Stomach smooth muscle (tissue), 2 donors: ENCODE data around the gene CCDC167.

Source experiments
- H3K27ac ChIP-seq: one replicate; pipeline ENCODE4 v1.7.0; 2013; ENCODE audit warnings: mild to moderate bottlenecking, low read length, inconsistent platforms
- H3K27me3 ChIP-seq, 2 donors: one replicate each; pipeline ENCODE4 v1.7.0; 2013; ENCODE audit warnings: low read length in 2 of 2; ENCODE audit not compliant: insufficient read depth in 2 of 2, control insufficient read depth in 1 of 2
- H3K36me3 ChIP-seq, 2 donors: one replicate each; pipeline ENCODE4 v1.7.0; 2013; ENCODE audit warnings: low read length in 2 of 2; ENCODE audit not compliant: control insufficient read depth in 2 of 2, insufficient read depth in 2 of 2
- H3K4me1 ChIP-seq: one replicate; pipeline ENCODE4 v1.7.0; 2013; ENCODE audit warnings: low read length; ENCODE audit not compliant: control insufficient read depth, insufficient read depth
- H3K4me3 ChIP-seq, 2 donors: one replicate each; pipeline ENCODE4 v1.7.0; 2013; ENCODE audit warnings: low read length in 2 of 2
- H3K9ac ChIP-seq, 2 donors: one replicate each; pipeline ENCODE4 v1.7.0; 2013; ENCODE audit warnings: low read length in 2 of 2, mild to moderate bottlenecking in 1 of 2
- H3K9me3 ChIP-seq, 2 donors: one replicate each; pipeline ENCODE4 v1.7.0; 2013; ENCODE audit warnings: low read length in 2 of 2; ENCODE audit not compliant: control insufficient read depth in 2 of 2
- donor health status: healthy.
- donor health status: Pancreatic carcinoma.

CCDC167 gene

DNA sequence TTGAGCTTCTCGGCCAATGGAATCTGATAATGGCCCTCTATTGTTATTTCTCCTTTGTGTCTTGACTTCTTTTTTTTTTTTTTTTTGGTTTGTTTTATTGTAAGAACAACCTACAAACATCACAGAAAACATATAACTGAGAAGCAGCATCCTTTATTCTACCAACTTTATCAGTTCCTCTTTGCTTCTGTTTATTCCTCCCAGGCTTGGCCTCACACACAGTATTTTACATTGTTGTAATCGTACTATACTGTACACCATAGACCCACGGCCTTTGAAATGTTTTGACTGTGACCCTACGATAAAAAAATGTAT lies 558 bp upstream of the CCDC167 start:
- no peak overlapping the region for H3K9ac ChIP-seq
- H3K27ac ChIP-seq: no peak overlapping the region
- no peaks in the 10 kb centered on the region for H3K9me3 ChIP-seq
- peaks cover 5% of the 10 kb centered on the region for H3K4me1 ChIP-seq
- H3K36me3 ChIP-seq: no peaks in the 10 kb centered on the region
- H3K27me3 ChIP-seq: no peaks in the 10 kb centered on the region
- H3K4me3 ChIP-seq: peak overlapping the region; percentile 85 to 95

DNA sequence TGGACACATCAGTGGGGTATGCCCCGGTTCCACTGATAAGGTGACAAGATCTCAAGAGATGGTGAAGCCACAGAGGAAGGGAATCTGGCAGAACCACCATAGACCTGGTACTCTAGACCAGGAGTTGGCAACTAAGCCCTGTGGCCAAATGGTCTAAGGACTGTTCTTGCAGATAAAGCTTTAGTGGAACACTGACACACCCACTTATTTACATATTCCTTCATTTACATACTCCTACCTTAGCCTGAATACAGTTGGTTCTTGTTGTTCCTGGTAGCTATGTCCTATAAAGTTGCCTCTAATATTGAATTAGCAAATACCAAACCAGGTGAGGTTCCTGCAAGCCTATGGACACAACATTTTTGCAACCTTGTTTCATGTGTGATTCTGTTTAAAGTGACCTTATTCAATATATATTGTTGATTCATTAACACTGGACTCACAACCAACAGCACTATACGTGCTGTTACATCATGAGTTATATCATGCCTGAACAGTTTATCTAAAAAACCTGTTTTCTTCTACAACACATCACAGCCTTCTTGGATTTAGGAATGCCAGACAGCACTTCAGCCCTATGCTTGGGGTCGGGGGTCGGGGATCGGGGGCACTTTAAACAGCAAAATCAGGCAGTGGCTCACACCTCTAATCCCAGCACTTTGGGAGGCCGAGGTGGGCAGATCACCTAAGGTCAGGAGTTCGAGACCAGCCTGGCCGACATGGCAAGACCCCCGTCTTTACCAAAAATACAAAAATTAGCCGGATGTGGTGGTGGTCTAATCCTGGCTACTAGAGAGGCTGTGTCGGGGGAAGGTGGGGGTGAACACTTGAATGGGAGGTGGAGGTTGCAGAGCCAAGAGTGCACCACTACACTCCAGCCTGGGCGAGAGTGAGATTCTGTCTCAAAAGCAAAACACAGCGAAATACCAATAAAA lies 2.5 kb downstream of the CCDC167 start:
- no peak overlapping the region for H3K27ac ChIP-seq
- no peak overlapping the region for H3K9ac ChIP-seq
- H3K27me3 ChIP-seq: no peaks in the 10 kb centered on the region
- peaks cover 5% of the 10 kb centered on the region for H3K4me1 ChIP-seq
- no peaks in the 10 kb centered on the region for H3K36me3 ChIP-seq
- no peak overlapping the region for H3K4me3 ChIP-seq
- H3K9me3 ChIP-seq: no peaks in the 10 kb centered on the region

DNA sequence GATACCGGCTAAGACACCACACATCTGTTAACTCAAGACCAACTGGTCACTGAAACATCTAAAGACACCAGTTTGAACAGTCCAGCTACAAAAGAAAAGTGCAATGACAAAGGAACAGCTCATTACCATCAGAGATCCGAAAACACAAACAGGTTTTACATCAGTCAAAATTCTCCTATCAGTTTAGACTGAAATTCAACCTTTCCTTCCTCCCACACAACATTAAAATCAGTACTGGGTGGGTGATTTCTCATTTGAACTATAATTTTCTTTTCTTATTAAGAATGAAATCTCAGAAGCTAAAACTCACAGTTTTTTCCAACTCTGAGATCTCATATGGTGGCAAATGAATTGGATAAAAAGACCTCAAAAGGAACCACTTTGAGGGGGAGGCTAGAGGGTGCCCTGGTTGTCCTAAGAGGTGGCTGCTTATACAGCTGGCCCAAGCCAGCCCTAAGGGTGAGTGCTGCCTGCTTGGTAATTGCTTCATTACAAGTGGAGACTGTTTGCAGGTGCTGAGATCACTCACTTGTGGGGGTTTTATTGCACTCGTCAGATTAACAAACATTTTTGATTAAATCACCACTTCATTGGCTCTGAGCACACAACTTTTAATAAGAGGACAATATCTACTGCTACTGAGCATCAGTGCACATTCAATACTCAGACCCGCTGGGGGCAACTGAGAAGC lies 4.3 kb downstream of the CCDC167 start:
- Histone ChIP-seq H3K4me3 (no peak overlapping the region), H3K36me3 (no peaks in the 10 kb centered on the region), H3K27ac (no peak overlapping the region), H3K4me1 (peaks cover 10% of the 10 kb centered on the region), H3K9me3 (no peaks in the 10 kb centered on the region), H3K9ac (no peak overlapping the region), H3K27me3 (no peaks in the 10 kb centered on the region)

DNA sequence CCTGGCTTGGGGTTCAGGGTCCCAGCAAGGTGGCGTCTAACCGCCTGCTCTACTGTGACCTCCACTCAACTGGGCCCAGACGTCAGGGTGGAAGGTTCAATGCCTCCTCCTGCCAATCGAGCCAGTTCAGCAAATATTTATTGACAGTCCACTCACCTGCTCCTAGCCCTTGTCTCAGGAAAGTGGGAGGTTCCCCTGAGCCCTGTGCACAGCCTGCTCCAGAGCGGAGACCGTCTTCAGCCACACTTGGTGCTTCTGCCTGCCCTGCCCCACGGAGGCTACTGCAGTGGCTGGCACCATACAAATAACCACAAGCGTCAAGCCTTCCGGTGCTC lies 6.1 kb downstream of the CCDC167 start:
- Histone ChIP-seq H3K27me3 (no peaks in the 10 kb centered on the region), H3K9me3 (no peaks in the 10 kb centered on the region), H3K27ac (no peak overlapping the region), H3K4me3 (no peak overlapping the region), H3K9ac (no peak overlapping the region), H3K36me3 (no peaks in the 10 kb centered on the region), H3K4me1 (peaks cover 12% of the 10 kb centered on the region)

DNA sequence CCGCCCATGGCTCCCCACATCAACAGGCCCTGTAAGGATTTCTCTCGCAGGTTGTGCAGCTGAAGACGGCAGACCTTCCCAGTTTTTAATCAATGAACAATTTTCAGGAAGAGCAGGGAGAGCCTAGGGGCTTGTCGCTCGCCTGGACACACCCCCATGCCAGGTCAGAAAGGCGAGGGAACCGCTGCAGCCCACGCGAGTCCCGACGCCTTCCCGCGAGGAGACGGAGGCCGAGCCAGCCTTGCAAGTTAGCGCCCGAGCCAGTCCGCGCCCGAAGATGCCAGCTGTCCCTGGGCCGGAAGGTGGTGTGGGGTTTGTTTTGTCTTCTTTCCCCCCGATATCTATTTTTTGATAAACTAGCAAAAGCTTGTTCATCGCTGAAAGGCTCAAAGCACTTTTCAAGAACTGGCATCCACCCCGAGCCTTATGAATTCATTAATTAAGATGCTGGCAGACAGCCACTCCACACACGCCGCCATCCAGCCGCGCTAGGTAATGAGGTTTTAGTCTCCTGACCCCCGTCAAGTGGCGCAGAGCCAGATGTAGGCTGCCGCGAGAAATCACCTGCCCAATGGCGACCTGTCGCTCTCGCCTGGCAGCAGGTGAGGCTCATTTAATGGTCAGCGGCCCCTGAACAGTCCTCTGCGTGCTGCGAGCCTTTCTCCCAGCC lies 6.6 kb downstream of the CCDC167 start:
- peaks cover 12% of the 10 kb centered on the region for H3K4me1 ChIP-seq
- no peak overlapping the region for H3K9ac ChIP-seq
- no peaks in the 10 kb centered on the region for H3K27me3 ChIP-seq
- H3K4me3 ChIP-seq: no peak overlapping the region
- H3K27ac ChIP-seq: no peak overlapping the region
- H3K36me3 ChIP-seq: no peaks in the 10 kb centered on the region
- no peaks in the 10 kb centered on the region for H3K9me3 ChIP-seq

DNA sequence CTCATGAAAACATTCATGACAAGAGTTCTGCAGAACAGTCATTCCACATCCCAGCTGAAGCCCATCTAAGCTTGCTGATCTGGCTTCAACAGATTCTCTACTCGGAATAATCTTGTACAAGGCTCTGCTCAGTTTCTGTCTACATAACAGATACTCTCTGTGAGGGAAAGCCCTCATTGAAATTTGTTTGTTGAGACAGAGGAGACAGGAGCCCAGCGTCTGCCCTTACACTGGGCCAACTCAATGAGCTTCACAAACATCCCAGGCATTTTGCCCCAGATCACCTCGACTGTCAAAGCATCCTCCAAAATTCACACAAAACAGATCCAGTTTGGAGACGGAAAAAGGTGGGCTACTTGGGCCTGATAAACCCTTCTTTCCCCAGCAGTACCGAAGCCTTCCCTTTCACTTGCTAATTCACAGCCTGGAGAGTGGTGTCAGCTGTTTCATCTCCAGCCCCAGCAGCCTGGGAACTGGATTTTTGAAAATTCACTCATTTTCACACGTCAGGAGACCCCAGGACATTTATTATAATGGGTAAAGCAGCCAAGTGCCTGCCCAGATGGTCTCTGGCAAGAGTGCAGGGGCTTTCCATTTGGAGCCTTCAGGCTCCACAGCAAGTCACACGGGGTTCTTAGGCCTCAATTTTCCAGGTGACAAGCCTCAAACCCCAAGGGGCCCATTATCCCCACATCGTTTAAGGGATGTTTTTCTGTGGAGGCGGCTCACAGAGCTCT lies 7.3 kb downstream of the CCDC167 start:
- Histone ChIP-seq H3K4me1 (peaks cover 12% of the 10 kb centered on the region), H3K4me3 (no peak overlapping the region), H3K9ac (no peak overlapping the region)

DNA sequence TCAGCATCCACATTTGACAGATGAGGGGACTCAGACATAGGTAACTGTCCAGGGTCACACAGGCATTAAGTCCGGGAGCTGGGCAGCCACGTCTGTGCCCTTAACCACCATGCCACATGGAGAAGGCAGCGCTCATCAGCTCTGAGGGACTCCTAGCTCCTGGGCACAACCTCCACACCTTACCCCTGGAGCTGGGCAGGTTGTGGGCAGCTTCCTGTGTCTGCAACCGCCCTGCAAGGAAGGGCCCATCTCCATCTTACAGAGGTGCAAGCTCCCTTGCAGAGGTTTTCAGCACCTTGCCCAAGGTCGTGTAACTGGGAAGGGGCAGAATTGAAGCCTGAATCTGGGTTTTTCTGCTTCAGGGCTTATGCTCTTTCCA lies 7.9 kb downstream of the CCDC167 start:
- Histone ChIP-seq H3K36me3 (no peaks in the 10 kb centered on the region), H3K27ac (no peak overlapping the region), H3K4me1 (peaks cover 12% of the 10 kb centered on the region), H3K9me3 (no peaks in the 10 kb centered on the region), H3K9ac (no peak overlapping the region), H3K4me3 (no peak overlapping the region), H3K27me3 (no peaks in the 10 kb centered on the region)

More for the DNA sequence above, 7.3 kb downstream of the CCDC167 start:
- Histone ChIP-seq H3K9me3 (no peaks in the 10 kb centered on the region), H3K36me3 (no peaks in the 10 kb centered on the region), H3K27me3 (no peaks in the 10 kb centered on the region), H3K27ac (no peak overlapping the region)

DNA sequence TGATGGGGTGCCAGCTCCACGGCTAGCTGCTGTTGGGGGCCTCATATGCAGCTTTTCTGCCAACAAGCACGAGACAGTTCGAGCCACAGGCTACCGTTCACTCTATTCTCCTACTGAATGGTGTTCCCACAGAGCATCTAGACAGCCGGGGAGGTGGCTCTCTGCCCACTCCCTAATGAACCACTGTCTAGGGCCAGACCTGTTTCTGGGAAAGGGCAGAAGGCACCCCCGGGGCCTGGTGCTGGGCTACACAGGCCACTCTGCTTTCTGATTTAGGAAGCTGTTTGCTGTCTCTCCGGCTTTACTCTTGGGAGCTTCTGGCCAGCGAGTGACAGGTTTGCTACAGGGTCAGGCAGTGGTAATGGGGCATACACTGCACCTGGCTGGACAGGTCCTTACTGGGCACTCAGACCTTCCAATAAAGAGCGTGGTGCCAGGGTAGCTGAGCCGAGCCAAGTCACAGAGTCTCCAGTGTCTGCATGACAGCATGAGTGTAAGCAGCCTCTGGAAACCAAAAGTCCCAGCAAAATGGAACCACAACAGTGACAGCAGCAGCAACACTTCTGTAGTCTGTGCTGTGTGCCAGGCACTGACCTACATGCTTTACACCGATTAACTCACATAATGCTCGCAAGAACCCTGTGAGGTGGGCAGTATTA lies 8.4 kb downstream of the CCDC167 start:
- H3K36me3 ChIP-seq: no peaks in the 10 kb centered on the region
- H3K4me3 ChIP-seq: no peak overlapping the region
- no peaks in the 10 kb centered on the region for H3K9me3 ChIP-seq
- peaks cover 12% of the 10 kb centered on the region for H3K4me1 ChIP-seq
- no peaks in the 10 kb centered on the region for H3K27me3 ChIP-seq
- H3K9ac ChIP-seq: no peak overlapping the region
- H3K27ac ChIP-seq: no peak overlapping the region

DNA sequence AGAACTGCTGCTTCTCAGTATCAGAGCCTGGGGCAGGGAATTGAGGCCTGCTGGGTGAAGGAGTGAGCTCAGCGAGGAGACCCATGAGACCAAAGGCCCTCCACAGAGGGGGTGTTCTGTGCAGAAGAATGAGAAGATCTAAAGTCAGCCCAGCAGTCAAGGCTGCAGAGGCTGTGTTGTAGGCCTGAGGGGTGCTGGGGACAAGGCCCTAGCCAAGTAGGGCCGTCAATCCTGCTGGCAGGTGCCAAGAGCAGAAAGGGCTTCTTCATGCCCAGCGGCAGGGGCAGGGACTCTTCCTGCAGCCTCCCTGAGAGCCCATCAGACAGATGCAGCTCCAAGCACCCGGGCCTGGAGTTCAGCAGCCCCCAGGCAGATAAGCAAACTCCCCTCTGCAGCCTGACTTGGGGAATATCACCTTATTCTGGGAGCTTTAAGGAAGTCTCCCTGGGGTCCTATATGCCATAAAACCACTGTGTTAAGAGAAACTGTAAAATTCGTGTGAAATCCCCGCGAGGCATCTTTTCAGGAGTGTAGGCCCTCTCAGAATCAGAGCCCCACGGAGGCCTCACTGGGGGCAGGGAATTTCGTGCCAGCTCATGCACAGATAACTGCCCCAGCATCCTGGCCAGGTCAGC lies 9.0 kb downstream of the CCDC167 start:
- Histone ChIP-seq H3K27me3 (no peaks in the 10 kb centered on the region), H3K27ac (no peak overlapping the region), H3K4me3 (no peak overlapping the region), H3K36me3 (peaks cover 0 to 2% of the 10 kb centered on the region in 2 donors), H3K4me1 (peaks cover 12% of the 10 kb centered on the region), H3K9me3 (no peaks in the 10 kb centered on the region), H3K9ac (no peak overlapping the region)
